Endothelial cell of umbilical vein (primary cell): ENCODE measurements around the gene SLC12A9. TPM values are rescaled to one million over a fixed set of nuclear protein-coding genes. Genes with fewer than 3 reads are reported as not detected.

Experiments
- BruUV-seq: library from RNA; stranded (reverse); fragments of 400-500 nt; replicated peaks from 2 replicates; lab custom pipeline; 2021; lab: Mats Ljungman, UMichigan
- CTCF ChIA-PET: fragments of 300-600, 350-600 bp; sonication (Branson Sonifier 250); formaldehyde crosslinking; loops from one replicate; lab custom pipeline; 2021; ENCODE audit warnings: antibody characterized with exemption, inconsistent platforms; lab: Charles Lee
- POLR2A ChIA-PET: fragments of 300-600, 350-600 bp; sonication (Branson Sonifier 250); formaldehyde crosslinking; loops from one replicate; lab custom pipeline; 2021; ENCODE audit warnings: antibody characterized with exemption, inconsistent platforms; lab: Charles Lee
- DNase-seq: peaks from one replicate; pipeline ENCODE4 v3.0.0-alpha.2; 2011; ENCODE audit warnings: low read depth, low spot score
- FAIRE-seq: peaks from 2 replicates; lab custom pipeline; 2011; peaks lifted over from hg19 to GRCh38; lab: Jason Lieb, UNC
- H2AFZ ChIP-seq: 2 replicates; pipeline ENCODE4 v1.6.0; 2012; ENCODE audit warnings: low read depth, low read length, control low read depth, inconsistent platforms
- H3K27ac ChIP-seq: 2 replicates; pipeline ENCODE4 v1.5.1; 2011; ENCODE audit warnings: low read depth, mild to moderate bottlenecking, control low read depth, low read length, moderate library complexity; ENCODE audit not compliant: insufficient read depth
- H3K27me3 ChIP-seq, 2 experiments: 2 replicates each; pipeline versions ENCODE4 v1.6.0 to v1.6.1; 2011; ENCODE audit warnings: low read length in 2 of 2, mixed read lengths in 1 of 2; ENCODE audit not compliant: control insufficient read depth in 2 of 2, insufficient read depth in 2 of 2
- H3K36me3 ChIP-seq, 2 experiments: 2 replicates in 1 of 2; 3 replicates in 1 of 2; pipeline ENCODE4 v1.5.1; 2011; ENCODE audit warnings: low read length in 2 of 2, mild to moderate bottlenecking in 1 of 2, moderate library complexity in 1 of 2; ENCODE audit not compliant: control insufficient read depth in 2 of 2, insufficient read depth in 2 of 2; ENCODE audit errors: extremely low read depth in 1 of 2
- H3K4me1 ChIP-seq: 3 replicates; pipeline ENCODE4 v1.5.1; 2011; ENCODE audit warnings: mild to moderate bottlenecking, low read length; ENCODE audit not compliant: control insufficient read depth, insufficient read depth; ENCODE audit errors: extremely low read depth
- H3K4me2 ChIP-seq: 2 replicates; pipeline ENCODE4 v1.6.1; 2011; ENCODE audit warnings: low read length, control low read depth, mixed read lengths; ENCODE audit not compliant: insufficient read depth
- H3K4me3 ChIP-seq, 3 experiments: fragments of 200-600 bp in 1 of 3; sonication (generic), shearing (Covaris generic) in 1 of 3; replicated peaks in 1 of 3; 2 replicates each; pipeline ENCODE4 v1.5.1; 2011 to 2016; ENCODE audit warnings: control low read depth in 3 of 3, low read length in 3 of 3, mild to moderate bottlenecking in 2 of 3, inconsistent platforms in 1 of 3, low read depth in 1 of 3, moderate library complexity in 1 of 3; ENCODE audit not compliant: insufficient read depth in 1 of 3
- H3K79me2 ChIP-seq: 2 replicates; pipeline ENCODE4 v1.6.0; 2012; ENCODE audit warnings: low read length, inconsistent platforms; ENCODE audit not compliant: control insufficient read depth, insufficient read depth
- H3K9ac ChIP-seq: replicated peaks from 2 replicates; pipeline ENCODE3; 2011; ENCODE audit warnings: low read length, control low read depth; ENCODE audit not compliant: insufficient read depth; ENCODE audit errors: extremely low read depth
- H3K9me1 ChIP-seq: replicated peaks from 3 replicates; pipeline ENCODE4 v1.6.0; 2011; ENCODE audit warnings: mild to moderate bottlenecking, low read length; ENCODE audit not compliant: control insufficient read depth, insufficient read depth; ENCODE audit errors: extremely low read depth
- H3K9me3 ChIP-seq: replicated peaks from 2 replicates; pipeline ENCODE4 v1.5.1; 2012; ENCODE audit warnings: low read length, inconsistent platforms; ENCODE audit not compliant: control insufficient read depth, insufficient read depth
- H4K20me1 ChIP-seq: replicated peaks from 2 replicates; pipeline ENCODE3; 2011; ENCODE audit warnings: mild to moderate bottlenecking, low read length; ENCODE audit not compliant: control insufficient read depth, insufficient read depth; ENCODE audit errors: extremely low read depth
- EZH2 ChIP-seq: IDR thresholded peaks from 2 replicates; pipeline ENCODE4 v1.6.1; 2012; ENCODE audit warnings: borderline replicate concordance, low read depth, mild to moderate bottlenecking, moderate library complexity, low read length, inconsistent platforms; ENCODE audit not compliant: severe bottlenecking
- FOS ChIP-seq: IDR thresholded peaks from 2 replicates; pipeline ENCODE4 v1.6.1; 2011; ENCODE audit warnings: mild to moderate bottlenecking, low read length, moderate library complexity, borderline replicate concordance; ENCODE audit not compliant: insufficient read depth
- JUN ChIP-seq: IDR thresholded peaks from 2 replicates; pipeline ENCODE4 v1.6.1; 2011; ENCODE audit warnings: borderline replicate concordance, low read depth; ENCODE audit not compliant: insufficient read length, insufficient read depth
- MAX ChIP-seq: IDR thresholded peaks from 2 replicates; pipeline ENCODE4 v1.6.1; 2011; ENCODE audit not compliant: insufficient read depth, insufficient read length
- MYC ChIP-seq: IDR thresholded peaks from one replicate; pipeline ENCODE4 v1.6.1; 2011; ENCODE audit warnings: mild to moderate bottlenecking, low read depth, low read length
- POLR2A ChIP-seq: IDR thresholded peaks from 2 replicates; pipeline ENCODE4 v1.6.1; 2012; ENCODE audit warnings: low read depth, mild to moderate bottlenecking, control low read depth, low read length
- POLR2AphosphoS5 ChIP-seq: IDR thresholded peaks from 2 replicates; pipeline ENCODE4 v1.6.1; 2012; ENCODE audit warnings: low read depth, mild to moderate bottlenecking, control low read depth, low read length, moderate library complexity; ENCODE audit not compliant: insufficient read depth
- dilution Hi-C: fragments of 300-500 bp; cut with MboI; formaldehyde crosslinking; loops from one replicate; pipeline ENCODE4 v1.15.0; 2019; ENCODE audit warnings: low sequenced_read_pairs; ENCODE audit not compliant: extremely low pct_ligation_motif_present
- intact Hi-C: fragments of 100-400 bp; cut with micrococcal nuclease; formaldehyde crosslinking; loops from one replicate; pipeline ENCODE4 v1.10.0; 2022
- polyA plus RNA-seq, 4 experiments: library from polyadenylated mRNA; depleted of rRNA in 3 of 4; stranded (reverse) in 3 of 4; unstranded in 1 of 4; fragments of >200 nt; gene quantifications; 2 replicates each; pipeline versions ENCODE4 v1.2.1 to v1.2.3, GENCODE V29; 2011 to 2012; ENCODE audit warnings: missing spikeins in 1 of 4
- total RNA-seq: library from RNA; stranded (reverse); gene quantifications from 2 replicates; pipeline ENCODE4 v1.2.3, GENCODE V29; 2021
- TF ChIP-seq, protein P1 (sequence below), 2 donors: IDR thresholded peaks; 1 replicate in 1 of 2; 2 replicates in 1 of 2; pipeline ENCODE4 v1.5.1; 2011; ENCODE audit warnings: low read length in 2 of 2, mild to moderate bottlenecking in 2 of 2, moderate library complexity in 2 of 2, control low read depth in 1 of 2, inconsistent platforms in 1 of 2, low read depth in 1 of 2; ENCODE audit not compliant: insufficient read depth in 1 of 2; ENCODE audit errors: extremely low read depth in 1 of 2

Gene SLC12A9
- total and polyA plus RNA-seq, 2 donors (not counting 3 experiments of a cell fraction or from before 2014, with no cell fraction given), result 35.0 to 37.0 TPM

- H3K4me2 ChIP-seq, result peak overlapping the region; percentile 88
- peaks cover 16 to 23% of the 10 kb centered on the region in 2 experiments for H3K36me3 ChIP-seq
- no peaks in the 10 kb centered on the region for H3K27me3 ChIP-seq
- no peaks in the 10 kb centered on the region for H3K9me3 ChIP-seq
- FAIRE-seq (peak; percentile 26), DNase-seq (no peak)
- TF ChIP-seq POLR2A (no peak), MYC (no peak), POLR2AphosphoS5 (no peak), FOS (no peak), EZH2 (no peak), JUN (no peak), MAX (no peak)
- TF ChIP-seq, protein P1, sequence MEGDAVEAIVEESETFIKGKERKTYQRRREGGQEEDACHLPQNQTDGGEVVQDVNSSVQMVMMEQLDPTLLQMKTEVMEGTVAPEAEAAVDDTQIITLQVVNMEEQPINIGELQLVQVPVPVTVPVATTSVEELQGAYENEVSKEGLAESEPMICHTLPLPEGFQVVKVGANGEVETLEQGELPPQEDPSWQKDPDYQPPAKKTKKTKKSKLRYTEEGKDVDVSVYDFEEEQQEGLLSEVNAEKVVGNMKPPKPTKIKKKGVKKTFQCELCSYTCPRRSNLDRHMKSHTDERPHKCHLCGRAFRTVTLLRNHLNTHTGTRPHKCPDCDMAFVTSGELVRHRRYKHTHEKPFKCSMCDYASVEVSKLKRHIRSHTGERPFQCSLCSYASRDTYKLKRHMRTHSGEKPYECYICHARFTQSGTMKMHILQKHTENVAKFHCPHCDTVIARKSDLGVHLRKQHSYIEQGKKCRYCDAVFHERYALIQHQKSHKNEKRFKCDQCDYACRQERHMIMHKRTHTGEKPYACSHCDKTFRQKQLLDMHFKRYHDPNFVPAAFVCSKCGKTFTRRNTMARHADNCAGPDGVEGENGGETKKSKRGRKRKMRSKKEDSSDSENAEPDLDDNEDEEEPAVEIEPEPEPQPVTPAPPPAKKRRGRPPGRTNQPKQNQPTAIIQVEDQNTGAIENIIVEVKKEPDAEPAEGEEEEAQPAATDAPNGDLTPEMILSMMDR (IDR thresholded peaks at IDR 0.05; ENCODE audit: extremely low read depth in 1 of 2, insufficient read depth in 1 of 2, low read depth in 1 of 2, low read length in 2 of 2), result no peak
- H3K9me1 ChIP-seq, result no peaks in the 10 kb centered on the region
- no peak overlapping the region for H2AFZ ChIP-seq
- intact Hi-C loops (loop anchor here (2.0 kb wide), 1 partner anchor 21 kb away; the partner anchor contains the start of gene SLC12A9), dilution Hi-C loops (no loop called here)
- H4K20me1 ChIP-seq, result no peaks in the 10 kb centered on the region
- no peak overlapping the region for H3K4me3 ChIP-seq
- peaks cover 19% of the 10 kb centered on the region for H3K4me1 ChIP-seq
- peak overlapping the region; percentile 93 for H3K9ac ChIP-seq
- H3K79me2 ChIP-seq, result peaks cover 46% of the 10 kb centered on the region
- CTCF ChIA-PET, result no interaction called here
- no TSS peak for BruUV-seq
- POLR2A ChIA-PET, result interaction anchor here (0.6 kb wide), 1 partner anchor 269 kb away, joined by 3 read pairs; no protein-coding TSS in a partner anchor
- H3K27ac ChIP-seq, result peak overlapping the region; percentile 89
Measured at GRCh38 chr7:100873599-100874299, 21.2 kb downstream of the SLC12A9 start.
